RKO (cell line): ENCODE results near the gene CACTIN.

Source experiments
- DNase-seq: peaks from one replicate; pipeline ENCODE4 v3.0.0-alpha.2; 2016; ENCODE audit warnings: low spot score

The CACTIN gene

GRCh38 chr19:3565139-3565538, 61.5 kb downstream of the CACTIN start:
- DNase-seq: peak; percentile 33

DNA sequence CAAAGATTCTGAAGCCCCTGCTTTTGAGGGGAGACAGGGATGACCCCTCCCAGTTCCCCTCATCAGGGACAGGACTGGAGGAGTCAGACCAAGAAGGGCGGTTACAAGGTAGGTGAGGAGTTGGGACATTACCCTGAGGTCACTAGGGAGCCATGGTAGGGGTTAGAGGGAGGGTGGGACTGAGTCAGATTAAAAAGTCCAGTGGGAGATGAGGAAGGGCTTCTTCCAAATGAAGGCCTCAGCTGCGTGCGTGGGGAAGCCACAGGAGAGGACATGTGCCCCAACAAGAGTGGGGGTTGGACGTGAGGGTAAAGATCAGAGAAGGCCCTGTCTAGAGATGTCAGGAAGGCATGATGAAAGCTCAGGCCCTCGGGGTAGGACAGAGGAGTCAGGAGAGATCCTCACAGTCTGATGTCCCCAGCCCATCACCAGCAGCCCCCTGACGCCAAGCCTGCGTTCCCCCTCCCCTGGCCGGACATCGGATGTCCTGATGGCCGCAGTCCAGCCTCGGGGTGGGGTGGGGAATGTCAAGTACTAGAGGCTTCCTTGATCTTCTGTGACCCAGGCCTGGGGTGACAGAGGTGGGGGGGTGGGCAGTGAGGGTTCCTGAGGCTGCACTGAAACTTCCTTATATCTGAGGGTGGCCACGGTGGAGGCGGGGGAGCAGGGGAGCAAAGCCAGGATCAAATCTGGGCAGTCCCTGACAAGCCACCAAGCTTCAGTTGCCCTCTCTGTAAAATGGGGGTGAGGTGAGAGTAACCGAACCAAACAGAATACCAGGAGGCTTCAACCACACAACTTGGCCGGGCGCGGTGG, 62.7 kb downstream of the CACTIN start:
- DNase-seq: no peak
